ENCODE measurements around the gene SORBS1. TPM values are rescaled to one million over a fixed set of nuclear protein-coding genes. Genes with fewer than 3 reads are reported as not detected.

SORBS1 gene
- total and polyA plus RNA-seq, 12 donors, result 140 to 1,253 (median 1,042) TPM

DNA sequence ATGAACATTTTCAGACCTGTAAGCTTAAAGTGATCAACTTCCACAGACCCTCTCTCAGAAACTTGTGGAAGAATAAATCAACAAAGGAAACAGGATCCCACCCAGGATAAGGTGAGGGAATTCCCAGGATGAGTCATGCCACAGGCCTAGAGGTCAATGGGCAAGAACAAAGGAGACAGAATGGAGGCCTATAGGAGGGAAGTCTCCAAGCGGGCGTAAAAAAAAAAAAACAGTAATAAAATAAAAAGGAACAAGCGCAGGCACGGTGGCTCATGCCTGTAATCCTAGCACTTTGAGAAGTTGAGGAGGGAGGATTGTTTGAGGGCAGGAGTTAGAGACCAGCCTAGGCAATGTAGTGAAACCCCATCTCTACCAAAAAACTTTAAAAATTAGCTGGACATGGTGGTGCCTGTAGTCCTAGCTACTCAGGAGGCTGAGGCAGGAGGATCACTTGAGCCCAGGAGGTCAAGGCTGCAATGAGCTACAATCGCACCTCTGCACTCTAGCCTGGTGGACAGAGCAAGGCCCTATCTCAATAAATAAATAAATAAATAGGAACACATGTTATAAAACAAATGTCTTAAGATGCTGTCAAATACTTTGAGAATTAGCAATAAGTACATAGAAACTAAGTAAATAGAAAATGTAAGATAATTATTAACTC is 8.4 kb downstream of the SORBS1 start:
- intact Hi-C loops (cut with DNase I), result loop anchor here in 2 of 10 donors (10.0 kb wide), 2 partner anchors 48 to 78 kb away; no protein-coding TSS in a partner anchor
- Histone ChIP-seq H3K4me1 (peaks cover 6 to 81% (median 73%) of the 10 kb centered on the region in 9 donors), H3K27ac (peak overlapping the region in 4 of 10 donors; percentile 23 to 40 (median 34)), H3K36me3 (peaks cover 0 to 3% (median 0%) of the 10 kb centered on the region in 9 donors), H3K4me3 (no peak overlapping the region), H3K9me3 (peaks cover 0 to 14% (median 0%) of the 10 kb centered on the region in 11 donors), H3K27me3 (no peaks in the 10 kb centered on the region)
- 81 to 87% methylated on average over 5 of the region's 5 CpGs for WGBS, 2 donors
- no peak for ATAC-seq
- TF ChIP-seq, protein P1, sequence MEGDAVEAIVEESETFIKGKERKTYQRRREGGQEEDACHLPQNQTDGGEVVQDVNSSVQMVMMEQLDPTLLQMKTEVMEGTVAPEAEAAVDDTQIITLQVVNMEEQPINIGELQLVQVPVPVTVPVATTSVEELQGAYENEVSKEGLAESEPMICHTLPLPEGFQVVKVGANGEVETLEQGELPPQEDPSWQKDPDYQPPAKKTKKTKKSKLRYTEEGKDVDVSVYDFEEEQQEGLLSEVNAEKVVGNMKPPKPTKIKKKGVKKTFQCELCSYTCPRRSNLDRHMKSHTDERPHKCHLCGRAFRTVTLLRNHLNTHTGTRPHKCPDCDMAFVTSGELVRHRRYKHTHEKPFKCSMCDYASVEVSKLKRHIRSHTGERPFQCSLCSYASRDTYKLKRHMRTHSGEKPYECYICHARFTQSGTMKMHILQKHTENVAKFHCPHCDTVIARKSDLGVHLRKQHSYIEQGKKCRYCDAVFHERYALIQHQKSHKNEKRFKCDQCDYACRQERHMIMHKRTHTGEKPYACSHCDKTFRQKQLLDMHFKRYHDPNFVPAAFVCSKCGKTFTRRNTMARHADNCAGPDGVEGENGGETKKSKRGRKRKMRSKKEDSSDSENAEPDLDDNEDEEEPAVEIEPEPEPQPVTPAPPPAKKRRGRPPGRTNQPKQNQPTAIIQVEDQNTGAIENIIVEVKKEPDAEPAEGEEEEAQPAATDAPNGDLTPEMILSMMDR (IDR thresholded peaks at IDR 0.05), result no peak
- DNase-seq, result no peak

DNA sequence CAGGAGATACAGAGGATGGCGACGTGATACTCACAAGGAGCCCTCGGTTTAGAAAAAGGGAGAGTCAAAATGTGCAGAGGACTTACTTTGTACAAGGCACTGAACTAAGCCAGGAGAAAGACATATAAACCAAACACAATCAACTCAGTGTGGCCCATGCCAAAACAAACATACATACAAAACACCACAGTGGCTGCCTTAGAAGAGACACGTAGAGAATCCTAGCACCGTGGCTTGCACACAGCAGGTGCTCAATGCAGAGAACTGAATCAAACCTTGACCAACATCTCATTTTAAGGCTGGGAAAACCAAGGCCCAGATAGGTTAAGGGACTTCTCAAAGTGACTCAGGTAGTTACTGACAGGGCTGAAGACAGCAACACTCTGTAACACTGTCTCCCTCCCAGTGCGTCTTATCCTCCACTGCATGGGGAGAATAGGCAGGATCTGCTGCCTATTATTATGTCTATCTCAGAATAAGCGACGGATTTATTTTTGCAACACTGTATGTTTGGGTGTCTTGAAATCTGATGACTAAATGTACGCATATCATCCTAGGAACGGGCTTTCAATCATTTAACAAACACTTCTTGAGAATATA is 11.0 kb downstream of the SORBS1 start:
- Histone ChIP-seq H3K27me3 (no peaks in the 10 kb centered on the region), H3K27ac (peak overlapping the region in 7 of 10 donors; percentile 11 to 52 (median 48)), H3K4me3 (no peak overlapping the region), H3K4me1 (peaks cover 6 to 82% (median 62%) of the 10 kb centered on the region in 9 donors), H3K36me3 (peaks cover 0 to 3% (median 0%) of the 10 kb centered on the region in 9 donors), H3K9me3 (peaks cover 0 to 14% (median 0%) of the 10 kb centered on the region in 11 donors)
- intact Hi-C loops (cut with DNase I), result loop anchor here in 2 of 10 donors (10.0 kb wide), 2 partner anchors 45 to 75 kb away; no protein-coding TSS in a partner anchor
- DNase-seq (no peak), ATAC-seq (peak in 4 of 8 donors; percentile 29 to 33 (median 30))
- TF ChIP-seq, protein P1 (IDR thresholded peaks at IDR 0.05), result no peak
- WGBS, 2 donors, result 38 to 45% methylated on average over 10 of the region's 10 CpGs

DNA sequence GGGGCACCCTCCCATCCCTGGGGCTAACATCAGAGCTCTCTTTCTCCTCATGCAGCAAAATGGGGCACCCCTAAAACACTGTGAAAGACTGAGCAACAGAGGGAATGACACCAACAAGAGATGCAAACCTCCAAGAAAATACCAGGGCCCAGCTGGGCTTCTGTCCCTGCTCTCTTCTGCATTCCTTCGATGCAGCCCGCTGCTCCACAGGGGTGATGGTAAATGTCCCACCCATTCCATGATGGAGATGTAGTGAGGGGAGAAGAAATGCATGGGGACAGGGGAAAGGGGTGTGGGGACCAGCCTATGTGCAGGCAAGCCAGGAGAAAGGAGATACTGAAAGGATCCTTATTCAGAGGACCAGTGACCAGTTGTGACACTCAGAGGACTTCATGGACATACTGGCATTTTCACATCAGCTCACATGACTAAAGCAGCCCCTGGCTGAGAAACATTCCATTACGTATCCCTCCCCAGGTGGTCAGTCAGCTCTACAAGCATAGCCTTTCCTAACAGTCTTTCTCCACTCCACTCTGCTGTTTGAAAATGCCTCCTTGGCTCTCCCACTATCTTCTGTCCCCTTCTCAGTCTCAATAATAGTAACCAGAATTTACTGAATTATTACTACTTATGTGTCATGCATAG is 13.3 kb downstream of the SORBS1 start:
- peaks cover 0 to 3% (median 0%) of the 10 kb centered on the region in 9 donors for H3K36me3 ChIP-seq
- ATAC-seq, result peak in 2 of 8 donors; percentile 3 to 29
- peaks cover 17 to 98% (median 81%) of the 10 kb centered on the region in 9 donors for H3K4me1 ChIP-seq
- DNase-seq, result no peak
- H3K27ac ChIP-seq, result peak overlapping the region in 7 of 10 donors; percentile 16 to 89 (median 50)
- H3K9me3 ChIP-seq, result peaks cover 0 to 3% (median 0%) of the 10 kb centered on the region in 11 donors
- TF ChIP-seq, protein P1 (IDR thresholded peaks at IDR 0.05), result no peak
- intact Hi-C loops (cut with DNase I), result no loop called here
- 75% methylated on average over 3 of the region's 3 CpGs for WGBS, 2 donors
- H3K4me3 ChIP-seq, result no peak overlapping the region
- no peaks in the 10 kb centered on the region for H3K27me3 ChIP-seq

GRCh38 chr10:95547197-95547596 is 14.0 kb downstream of the SORBS1 start:
- Histone ChIP-seq H3K4me3 (no peak overlapping the region), H3K27ac (peak overlapping the region in 7 of 10 donors; percentile 0 to 90 (median 46)), H3K27me3 (no peaks in the 10 kb centered on the region), H3K9me3 (no peaks in the 10 kb centered on the region), H3K36me3 (no peaks in the 10 kb centered on the region), H3K4me1 (peaks cover 23 to 97% (median 89%) of the 10 kb centered on the region in 9 donors)
- TF ChIP-seq, protein P1 (IDR thresholded peaks at IDR 0.05), result no peak
- DNase-seq (no peak), ATAC-seq (no peak)
- 96% methylated on average over 3 of the region's 3 CpGs for WGBS, 2 donors
- intact Hi-C loops (cut with DNase I), result no loop called here
